GM21786 (cell line): ENCODE results near the gene RASAL2.
A peak's percentile ranks its signal among the peaks of the same experiment; 100 is the strongest.
"Not testable (repeated sequence)": the region's sequence is repeated elsewhere in the genome, so short reads cannot be mapped to it uniquely, and the experiment has no call there.

Experiments
- ATAC-seq: cut with Tn5 transposase; IDR thresholded peaks from one replicate; pipeline ENCODE4 v1.9.1; 2021; ENCODE audit not compliant: unreplicated experiment

The RASAL2 gene

GRCh38 chr1:178371235-178371634 lies 277.3 kb downstream of the RASAL2 start:
- no peak for ATAC-seq

GRCh38 chr1:178371933-178372388 lies 278.1 kb downstream of the RASAL2 start:
- no peak for ATAC-seq

GRCh38 chr1:178374016-178374415 lies 280.1 kb downstream of the RASAL2 start:
- ATAC-seq: no peak

GRCh38 chr1:178376008-178376407 lies 282.1 kb downstream of the RASAL2 start:
- no peak for ATAC-seq

GRCh38 chr1:178379807-178380206 lies 285.9 kb downstream of the RASAL2 start:
- ATAC-seq: no peak

- ATAC-seq: no peak
Measured at GRCh38 chr1:178382372-178382771, 288.5 kb downstream of the RASAL2 start.

GRCh38 chr1:178385662-178386061 lies 291.8 kb downstream of the RASAL2 start:
- no peak for ATAC-seq

GRCh38 chr1:178388418-178389145 lies 294.7 kb downstream of the RASAL2 start:
- ATAC-seq: no peak

GRCh38 chr1:178389441-178389840 lies 295.5 kb downstream of the RASAL2 start:
- no peak for ATAC-seq

GRCh38 chr1:178390280-178390679 lies 296.4 kb downstream of the RASAL2 start:
- ATAC-seq: not testable (repeated sequence)

GRCh38 chr1:178393370-178393769 lies 299.5 kb downstream of the RASAL2 start:
- ATAC-seq: no peak

GRCh38 chr1:178396789-178397188 lies 302.9 kb downstream of the RASAL2 start:
- ATAC-seq: no peak

- no peak for ATAC-seq
Measured at GRCh38 chr1:178397678-178398077, 303.8 kb downstream of the RASAL2 start.

GRCh38 chr1:178399177-178399728 lies 305.3 kb downstream of the RASAL2 start:
- no peak for ATAC-seq

GRCh38 chr1:178405137-178405536 lies 311.2 kb downstream of the RASAL2 start:
- ATAC-seq: no peak

GRCh38 chr1:178407215-178407614 lies 313.3 kb downstream of the RASAL2 start:
- ATAC-seq: no peak

- no peak for ATAC-seq
Measured at GRCh38 chr1:178407655-178408054, 313.8 kb downstream of the RASAL2 start.

- no peak for ATAC-seq
Measured at GRCh38 chr1:178408871-178409270, 315.0 kb downstream of the RASAL2 start.

GRCh38 chr1:178409541-178409940 lies 315.6 kb downstream of the RASAL2 start:
- no peak for ATAC-seq

- peak; percentile 58 for ATAC-seq
Measured at GRCh38 chr1:178411756-178412399, 318.0 kb downstream of the RASAL2 start.

- peak; percentile 86 for ATAC-seq
Measured at GRCh38 chr1:178412400-178412770, 318.5 kb downstream of the RASAL2 start.

- no peak for ATAC-seq
Measured at GRCh38 chr1:178417858-178418257, 324.0 kb downstream of the RASAL2 start.
